ENCODE data around the gene STARD5.

- TF ChIP-seq, protein P1, sequence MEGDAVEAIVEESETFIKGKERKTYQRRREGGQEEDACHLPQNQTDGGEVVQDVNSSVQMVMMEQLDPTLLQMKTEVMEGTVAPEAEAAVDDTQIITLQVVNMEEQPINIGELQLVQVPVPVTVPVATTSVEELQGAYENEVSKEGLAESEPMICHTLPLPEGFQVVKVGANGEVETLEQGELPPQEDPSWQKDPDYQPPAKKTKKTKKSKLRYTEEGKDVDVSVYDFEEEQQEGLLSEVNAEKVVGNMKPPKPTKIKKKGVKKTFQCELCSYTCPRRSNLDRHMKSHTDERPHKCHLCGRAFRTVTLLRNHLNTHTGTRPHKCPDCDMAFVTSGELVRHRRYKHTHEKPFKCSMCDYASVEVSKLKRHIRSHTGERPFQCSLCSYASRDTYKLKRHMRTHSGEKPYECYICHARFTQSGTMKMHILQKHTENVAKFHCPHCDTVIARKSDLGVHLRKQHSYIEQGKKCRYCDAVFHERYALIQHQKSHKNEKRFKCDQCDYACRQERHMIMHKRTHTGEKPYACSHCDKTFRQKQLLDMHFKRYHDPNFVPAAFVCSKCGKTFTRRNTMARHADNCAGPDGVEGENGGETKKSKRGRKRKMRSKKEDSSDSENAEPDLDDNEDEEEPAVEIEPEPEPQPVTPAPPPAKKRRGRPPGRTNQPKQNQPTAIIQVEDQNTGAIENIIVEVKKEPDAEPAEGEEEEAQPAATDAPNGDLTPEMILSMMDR (IDR thresholded peaks at IDR 0.05), result no peak
- TF ChIP-seq POLR2A (IDR thresholded peaks at IDR 0.05), result no peak
Observed at GRCh38 chr15:81284256-81285031, 39.5 kb downstream of the STARD5 start.
